ENCODE data around the gene NEK10. TPM values are rescaled to one million over a fixed set of nuclear protein-coding genes. Genes with fewer than 3 reads are reported as not detected.

Gene NEK10
- total and polyA plus RNA-seq, 9 donors: 0.41 to 33.4 (median 1.1) TPM

- H3K4me3 ChIP-seq: no peak overlapping the region
- H3K4me1 ChIP-seq (ENCODE audit: insufficient read depth): no peaks in the 10 kb centered on the region
- TF ChIP-seq EP300 (IDR thresholded peaks at IDR 0.05) (no peak), CTCF (IDR thresholded peaks at IDR 0.05) (no peak), POLR2A (IDR thresholded peaks at IDR 0.05) (no peak)
- H3K27me3 ChIP-seq: no peaks in the 10 kb centered on the region
- no peaks in the 10 kb centered on the region for H3K36me3 ChIP-seq
- intact Hi-C loops (cut with DNase I): no loop called here
- H3K9me3 ChIP-seq: no peaks in the 10 kb centered on the region
- no peak for DNase-seq
- H3K27ac ChIP-seq: no peak overlapping the region
Observed at GRCh38 chr3:27378331-27378730, 9.1 kb upstream of the NEK10 start.

- 90 to 95% (median 94%) methylated on average over 6 of the region's 6 CpGs for WGBS, 3 donors
- DNase-seq: no peak
- Histone ChIP-seq H3K4me1 (ENCODE audit: insufficient read depth) (no peaks in the 10 kb centered on the region), H3K9me3 (no peaks in the 10 kb centered on the region), H3K36me3 (no peaks in the 10 kb centered on the region), H3K27me3 (no peaks in the 10 kb centered on the region), H3K4me3 (no peak overlapping the region), H3K27ac (no peak overlapping the region)
- TF ChIP-seq CTCF (IDR thresholded peaks at IDR 0.05) (no peak), POLR2A (IDR thresholded peaks at IDR 0.05) (no peak), EP300 (IDR thresholded peaks at IDR 0.05) (no peak)
- intact Hi-C loops (cut with DNase I): no loop called here
Observed at GRCh38 chr3:27376109-27376772, 7.1 kb upstream of the NEK10 start.

DNA sequence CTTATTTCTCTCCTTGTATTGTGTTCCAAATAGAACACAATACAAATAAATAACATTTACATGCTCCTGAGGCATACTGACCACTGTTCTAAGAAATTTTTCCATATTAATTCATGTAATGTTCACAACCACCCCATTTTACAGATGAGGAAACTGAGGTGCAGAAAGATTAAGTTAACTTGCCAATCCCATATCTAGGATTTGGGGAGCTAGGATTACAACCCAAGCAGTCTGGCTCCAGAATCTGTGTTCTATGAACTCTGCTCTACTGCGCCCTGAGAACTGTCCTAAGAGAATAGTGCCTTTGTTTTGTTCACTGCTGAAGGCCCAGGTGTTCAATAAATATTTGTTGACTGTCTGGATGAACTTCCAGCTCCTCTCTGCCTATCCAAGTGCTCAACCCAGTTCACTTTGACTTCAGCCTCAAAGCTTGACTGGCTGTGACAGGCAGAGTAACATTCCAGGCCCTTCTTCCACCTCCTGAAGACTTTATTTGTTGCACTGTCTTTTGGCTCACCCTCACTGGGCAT is 3.1 kb downstream of the NEK10 start:
- intact Hi-C loops (cut with DNase I): no loop called here
- Histone ChIP-seq H3K9me3 (no peaks in the 10 kb centered on the region), H3K36me3 (no peaks in the 10 kb centered on the region), H3K4me3 (no peak overlapping the region), H3K4me1 (ENCODE audit: insufficient read depth) (no peaks in the 10 kb centered on the region), H3K27ac (no peak overlapping the region), H3K27me3 (no peaks in the 10 kb centered on the region)
- TF ChIP-seq EP300 (IDR thresholded peaks at IDR 0.05): no peak
- TF ChIP-seq POLR2A (IDR thresholded peaks at IDR 0.05): no peak
- TF ChIP-seq CTCF (IDR thresholded peaks at IDR 0.05): no peak
- no peak for DNase-seq
- WGBS, 3 donors: 95 to 100% (median 97%) methylated on average over 1 of the region's 1 CpG

DNA sequence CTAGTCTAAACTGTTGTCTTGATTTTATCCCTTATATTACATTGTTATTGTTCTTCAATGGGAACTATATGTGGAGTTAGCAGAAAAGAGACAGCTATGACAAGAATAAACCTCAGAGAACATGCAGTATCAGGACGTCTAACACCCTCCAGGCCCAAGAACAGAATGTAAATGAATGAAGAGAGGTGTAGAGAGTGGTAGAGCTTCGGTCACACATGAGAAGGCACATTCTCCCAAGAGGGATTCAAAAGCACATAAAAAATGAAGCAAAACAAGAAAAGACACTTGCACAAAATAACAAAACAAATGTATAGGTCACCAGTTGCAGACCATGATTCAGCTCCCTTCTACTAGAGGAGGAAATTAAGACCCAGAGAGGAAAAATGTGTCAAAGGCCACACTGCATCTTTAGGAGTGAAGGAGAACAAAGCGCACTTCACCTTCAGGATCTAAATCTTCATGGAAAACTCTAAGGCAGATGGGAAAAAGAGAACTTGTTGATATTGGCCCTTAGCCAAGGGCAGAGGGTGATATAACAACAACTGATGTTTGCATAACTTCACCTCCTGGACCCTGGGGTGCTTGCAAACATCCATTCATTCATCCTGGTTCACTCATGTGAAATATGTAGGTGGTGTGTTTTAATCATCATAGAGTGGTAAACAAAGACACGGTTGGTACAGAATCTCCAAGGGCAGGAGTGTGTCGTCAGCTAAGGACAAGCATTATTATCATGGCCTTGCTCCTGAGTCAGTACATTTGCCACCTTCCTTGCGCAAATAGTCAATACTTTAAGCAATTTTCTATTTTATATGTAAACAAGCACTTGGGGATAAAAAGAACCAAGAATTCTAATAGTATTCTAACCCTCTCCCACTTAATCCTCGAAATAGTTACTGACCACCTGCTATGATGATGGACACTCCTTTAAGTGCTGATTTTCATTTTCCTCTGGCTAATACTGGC is 8.8 kb downstream of the NEK10 start:
- Histone ChIP-seq H3K36me3 (no peaks in the 10 kb centered on the region), H3K4me1 (ENCODE audit: insufficient read depth) (peaks cover 3% of the 10 kb centered on the region), H3K27me3 (no peaks in the 10 kb centered on the region), H3K27ac (no peak overlapping the region), H3K4me3 (no peak overlapping the region), H3K9me3 (no peaks in the 10 kb centered on the region)
- 45 to 57% (median 52%) methylated on average over 7 of the region's 7 CpGs for WGBS, 3 donors
- no peak for DNase-seq
- intact Hi-C loops (cut with DNase I): no loop called here
- no peak for TF ChIP-seq CTCF (IDR thresholded peaks at IDR 0.05)
- no peak for TF ChIP-seq EP300 (IDR thresholded peaks at IDR 0.05)
- no peak for TF ChIP-seq POLR2A (IDR thresholded peaks at IDR 0.05)

Data from ovary (tissue), 9 donors.